ENCODE results near the gene NOD1. TPM values are rescaled to one million over a fixed set of nuclear protein-coding genes. Genes with fewer than 3 reads are reported as not detected.
"Not testable (repeated sequence)": the region's sequence is repeated elsewhere in the genome, so short reads cannot be mapped to it uniquely, and the experiment has no call there.

The NOD1 gene
- total RNA-seq, 1 experiment from 2014 or later, result 13.5 TPM

- H3K4me3 ChIP-seq (ENCODE audit: insufficient read depth, low read depth, low read length), result no peak overlapping the region
- H3K27me3 ChIP-seq (ENCODE audit: control insufficient read depth, insufficient read depth, low read length), result no peaks in the 10 kb centered on the region
- H3K36me3 ChIP-seq (replicated peaks; ENCODE audit: control insufficient read depth, insufficient read depth, low read length), result no peaks in the 10 kb centered on the region
- DNase-seq, result peak; percentile 74
Observed at GRCh38 chr7:30412782-30413504, 65.6 kb downstream of the NOD1 start.

- Histone ChIP-seq H3K27me3 (ENCODE audit: control insufficient read depth, insufficient read depth, low read length) (no peaks in the 10 kb centered on the region), H3K4me3 (ENCODE audit: insufficient read depth, low read depth, low read length) (no peak overlapping the region), H3K36me3 (replicated peaks; ENCODE audit: control insufficient read depth, insufficient read depth, low read length) (no peaks in the 10 kb centered on the region)
- DNase-seq, result no peak
Observed at GRCh38 chr7:30411897-30412296, 66.7 kb downstream of the NOD1 start.

- H3K36me3 ChIP-seq (replicated peaks; ENCODE audit: control insufficient read depth, insufficient read depth, low read length), result no peaks in the 10 kb centered on the region
- H3K27me3 ChIP-seq (ENCODE audit: control insufficient read depth, insufficient read depth, low read length), result no peaks in the 10 kb centered on the region
Observed at GRCh38 chr7:30411173-30411572, 67.4 kb downstream of the NOD1 start.

GRCh38 chr7:30406664-30407425 lies 71.7 kb downstream of the NOD1 start:
- Histone ChIP-seq H3K27me3 (ENCODE audit: control insufficient read depth, insufficient read depth, low read length) (no peaks in the 10 kb centered on the region), H3K4me3 (ENCODE audit: insufficient read depth, low read depth, low read length) (no peak overlapping the region), H3K36me3 (replicated peaks; ENCODE audit: control insufficient read depth, insufficient read depth, low read length) (no peaks in the 10 kb centered on the region)
- DNase-seq, result no peak

More at GRCh38 chr7:30411173-30411572, 67.4 kb downstream of the NOD1 start:
- DNase-seq, result no peak
- H3K4me3 ChIP-seq (ENCODE audit: insufficient read depth, low read depth, low read length), result no peak overlapping the region

GRCh38 chr7:30405179-30405578 lies 73.4 kb downstream of the NOD1 start:
- Histone ChIP-seq H3K4me3 (ENCODE audit: insufficient read depth, low read depth, low read length) (no peak overlapping the region), H3K36me3 (replicated peaks; ENCODE audit: control insufficient read depth, insufficient read depth, low read length) (no peaks in the 10 kb centered on the region), H3K27me3 (ENCODE audit: control insufficient read depth, insufficient read depth, low read length) (no peaks in the 10 kb centered on the region)
- no peak for DNase-seq

GRCh38 chr7:30403477-30403876 lies 75.1 kb downstream of the NOD1 start:
- DNase-seq, result no peak
- no peaks in the 10 kb centered on the region for H3K36me3 ChIP-seq (replicated peaks; ENCODE audit: control insufficient read depth, insufficient read depth, low read length)
- no peaks in the 10 kb centered on the region for H3K27me3 ChIP-seq (ENCODE audit: control insufficient read depth, insufficient read depth, low read length)

GRCh38 chr7:30396389-30396788 lies 82.2 kb downstream of the NOD1 start:
- no peaks in the 10 kb centered on the region for H3K36me3 ChIP-seq (replicated peaks; ENCODE audit: control insufficient read depth, insufficient read depth, low read length)
- H3K27me3 ChIP-seq (ENCODE audit: control insufficient read depth, insufficient read depth, low read length), result no peaks in the 10 kb centered on the region
- no peak for DNase-seq
- H3K4me3 ChIP-seq (ENCODE audit: insufficient read depth, low read depth, low read length), result no peak overlapping the region

More at GRCh38 chr7:30403477-30403876, 75.1 kb downstream of the NOD1 start:
- no peak overlapping the region for H3K4me3 ChIP-seq (ENCODE audit: insufficient read depth, low read depth, low read length)

- Histone ChIP-seq H3K4me3 (ENCODE audit: insufficient read depth, low read depth, low read length) (no peak overlapping the region), H3K36me3 (replicated peaks; ENCODE audit: control insufficient read depth, insufficient read depth, low read length) (no peaks in the 10 kb centered on the region), H3K27me3 (ENCODE audit: control insufficient read depth, insufficient read depth, low read length) (no peaks in the 10 kb centered on the region)
- DNase-seq, result no peak
Observed at GRCh38 chr7:30395676-30396075, 82.9 kb downstream of the NOD1 start.

- H3K4me3 ChIP-seq (ENCODE audit: insufficient read depth, low read depth, low read length), result no peak overlapping the region
- no peaks in the 10 kb centered on the region for H3K27me3 ChIP-seq (ENCODE audit: control insufficient read depth, insufficient read depth, low read length)
- H3K36me3 ChIP-seq (replicated peaks; ENCODE audit: control insufficient read depth, insufficient read depth, low read length), result no peaks in the 10 kb centered on the region
- no peak for DNase-seq
Observed at GRCh38 chr7:30391806-30392205, 86.8 kb downstream of the NOD1 start.

- H3K36me3 ChIP-seq (replicated peaks; ENCODE audit: control insufficient read depth, insufficient read depth, low read length), result no peaks in the 10 kb centered on the region
- DNase-seq, result no peak
- no peak overlapping the region for H3K4me3 ChIP-seq (ENCODE audit: insufficient read depth, low read depth, low read length)
- no peaks in the 10 kb centered on the region for H3K27me3 ChIP-seq (ENCODE audit: control insufficient read depth, insufficient read depth, low read length)
Observed at GRCh38 chr7:30390736-30391636, 87.6 kb downstream of the NOD1 start.

GRCh38 chr7:30389791-30390190 lies 88.8 kb downstream of the NOD1 start:
- DNase-seq, result no peak
- no peaks in the 10 kb centered on the region for H3K27me3 ChIP-seq (ENCODE audit: control insufficient read depth, insufficient read depth, low read length)
- H3K36me3 ChIP-seq (replicated peaks; ENCODE audit: control insufficient read depth, insufficient read depth, low read length), result no peaks in the 10 kb centered on the region
- H3K4me3 ChIP-seq (ENCODE audit: insufficient read depth, low read depth, low read length), result no peak overlapping the region

- Histone ChIP-seq H3K36me3 (replicated peaks; ENCODE audit: control insufficient read depth, insufficient read depth, low read length) (no peaks in the 10 kb centered on the region), H3K4me3 (ENCODE audit: insufficient read depth, low read depth, low read length) (no peak overlapping the region), H3K27me3 (ENCODE audit: control insufficient read depth, insufficient read depth, low read length) (no peaks in the 10 kb centered on the region)
- DNase-seq, result no peak
Observed at GRCh38 chr7:30382607-30383006, 96.0 kb downstream of the NOD1 start.

GRCh38 chr7:30380824-30381223 lies 97.8 kb downstream of the NOD1 start:
- H3K4me3 ChIP-seq (ENCODE audit: insufficient read depth, low read depth, low read length); H3K36me3 ChIP-seq (replicated peaks; ENCODE audit: control insufficient read depth, insufficient read depth, low read length); H3K27me3 ChIP-seq (ENCODE audit: control insufficient read depth, insufficient read depth, low read length); DNase-seq: not testable (repeated sequence)

- H3K27me3 ChIP-seq (ENCODE audit: control insufficient read depth, insufficient read depth, low read length), result no peaks in the 10 kb centered on the region
- H3K36me3 ChIP-seq (replicated peaks; ENCODE audit: control insufficient read depth, insufficient read depth, low read length), result no peaks in the 10 kb centered on the region
- H3K4me3 ChIP-seq (ENCODE audit: insufficient read depth, low read depth, low read length), result no peak overlapping the region
- no peak for DNase-seq
Observed at GRCh38 chr7:30380294-30380693, 98.3 kb downstream of the NOD1 start.
